CD4-positive, alpha-beta T cell (primary cell): ENCODE measurements around the gene SYNPO. TPM values are rescaled to one million over a fixed set of nuclear protein-coding genes. Genes with fewer than 3 reads are reported as not detected.

Experiments used
- ATAC-seq: fragments of 200-7000 bp; cut with Tn5 transposase; one replicate; pipeline ENCODE4 v1.10.0; 2022; ENCODE audit warnings: mild to moderate bottlenecking; ENCODE audit not compliant: poor library complexity
- CTCF ChIA-PET: fragments of 350-600 bp; sonication (Branson Sonifier 250); formaldehyde crosslinking; loops from one replicate; lab custom pipeline; 2021; ENCODE audit warnings: antibody characterized with exemption, inconsistent platforms; lab: Charles Lee
- POLR2A ChIA-PET: fragments of 350-600 bp; sonication (Branson Sonifier 250); formaldehyde crosslinking; loops from one replicate; lab custom pipeline; 2021; ENCODE audit warnings: antibody characterized with exemption, inconsistent platforms; lab: Charles Lee
- DNase-seq, 14 experiments: peaks; one replicate each; pipeline ENCODE4 v3.0.0-alpha.2; 2013 to 2020; ENCODE audit warnings: mixed read lengths in 2 of 14
- H3K27ac ChIP-seq, 2 donors: one replicate each; pipeline versions ENCODE4 v1.5.1 to v1.7.0; 2013; ENCODE audit warnings: low read length in 2 of 2, low read depth in 1 of 2, mild to moderate bottlenecking in 1 of 2
- H3K27me3 ChIP-seq, 2 experiments: 1 replicate in 1 of 2; 2 replicates in 1 of 2; pipeline versions ENCODE4 v1.6.1 to v1.7.0; 2013; ENCODE audit warnings: low read length in 2 of 2, control low read depth in 1 of 2, mild to moderate bottlenecking in 1 of 2, moderate library complexity in 1 of 2; ENCODE audit not compliant: insufficient read depth in 2 of 2, control insufficient read depth in 1 of 2
- H3K36me3 ChIP-seq: one replicate; pipeline ENCODE4 v1.6.1; 2013; ENCODE audit warnings: low read length, control low read depth; ENCODE audit not compliant: insufficient read depth
- H3K4me1 ChIP-seq: one replicate; pipeline ENCODE4 v1.6.1; 2013; ENCODE audit warnings: low read length, control low read depth; ENCODE audit not compliant: insufficient read depth
- H3K4me3 ChIP-seq: one replicate; pipeline ENCODE4 v1.5.1; 2013; ENCODE audit warnings: mild to moderate bottlenecking, low read length, moderate library complexity
- H3K9me3 ChIP-seq, 2 experiments: 1 replicate in 1 of 2; 2 replicates in 1 of 2; pipeline versions ENCODE4 v1.6.1 to v1.7.0; 2013; ENCODE audit warnings: low read length in 2 of 2, mild to moderate bottlenecking in 2 of 2, control low read depth in 1 of 2, moderate library complexity in 1 of 2; ENCODE audit not compliant: control insufficient read depth in 1 of 2, insufficient read depth in 1 of 2
- H3K27ac Mint-ChIP-seq: one replicate; pipeline ENCODE4 v1.8.0; 2020; ENCODE audit warnings: mixed read lengths
- H3K27me3 Mint-ChIP-seq: one replicate; pipeline ENCODE4 v1.8.0; 2021; ENCODE audit warnings: mixed read lengths
- H3K36me3 Mint-ChIP-seq: one replicate; pipeline ENCODE4 v1.8.0; 2021; ENCODE audit warnings: low read depth, mixed read lengths
- H3K4me1 Mint-ChIP-seq: one replicate; pipeline ENCODE4 v1.8.0; 2021; ENCODE audit warnings: low read depth, mixed read lengths
- H3K4me3 Mint-ChIP-seq: one replicate; pipeline ENCODE4 v1.8.0; 2020; ENCODE audit warnings: mild to moderate bottlenecking, mixed read lengths
- H3K9me3 Mint-ChIP-seq: one replicate; pipeline ENCODE4 v1.8.0; 2020; ENCODE audit warnings: mixed read lengths
- CTCF ChIP-seq: fragments of 200-600 bp; IDR thresholded peaks from one replicate; pipeline ENCODE4 v1.8.0; 2022; ENCODE audit warnings: antibody characterized with exemption, mild to moderate bottlenecking
- intact Hi-C, 2 experiments: fragments of 100-400 bp; cut with DNase I in 1 of 2; cut with micrococcal nuclease in 1 of 2; formaldehyde crosslinking; loops; one replicate each; pipeline versions ENCODE4 v1.15.1 to v1.9.0; 2023 to 2025; cut with DNase I, micrococcal nuclease
- total RNA-seq, 174 experiments: library from RNA in 2 of 174; stranded (reverse) in 2 of 174; gene quantifications; one replicate each; pipeline ENCODE4 v1.2.3 and lab custom pipeline; 2021 to 2026

SYNPO gene
- total RNA-seq, 2 experiments from 2014 or later: 0.06 to 0.14 TPM

GRCh38 chr5:150644514-150644913 lies 4.1 kb downstream of the SYNPO start:
- Histone ChIP-seq H3K27ac (no peak overlapping the region), H3K36me3 (no peaks in the 10 kb centered on the region), H3K4me1 (no peaks in the 10 kb centered on the region), H3K4me3 (no peak overlapping the region), H3K9me3 (no peaks in the 10 kb centered on the region), H3K27me3 (peaks cover 0 to under 1% of the 10 kb centered on the region in 2 experiments)
- Mint-ChIP-seq H3K4me3 (no peak overlapping the region), H3K27me3 (no peaks in the 10 kb centered on the region), H3K4me1 (no peaks in the 10 kb centered on the region), H3K36me3 (no peaks in the 10 kb centered on the region), H3K27ac (no peak overlapping the region), H3K9me3 (no peaks in the 10 kb centered on the region)
- ATAC-seq (no peak), DNase-seq (no peak)
- intact Hi-C loops: no loop called here
- ChIA-PET POLR2A (no interaction called here), CTCF (no interaction called here)
- no peak for TF ChIP-seq CTCF

- POLR2A ChIA-PET: no interaction called here
- Mint-ChIP-seq H3K36me3 (no peaks in the 10 kb centered on the region), H3K27me3 (no peaks in the 10 kb centered on the region), H3K4me1 (no peaks in the 10 kb centered on the region), H3K9me3 (no peaks in the 10 kb centered on the region), H3K27ac (no peak overlapping the region), H3K4me3 (no peak overlapping the region)
- Histone ChIP-seq H3K9me3 (no peaks in the 10 kb centered on the region), H3K27ac (no peak overlapping the region), H3K4me1 (no peaks in the 10 kb centered on the region), H3K4me3 (no peak overlapping the region), H3K36me3 (no peaks in the 10 kb centered on the region), H3K27me3 (no peaks in the 10 kb centered on the region)
- ATAC-seq (no peak), DNase-seq (no peak)
- intact Hi-C loops: no loop called here
- CTCF ChIA-PET: interaction anchor here (1.0 kb wide), 1 partner anchor 116 kb away, joined by 3 read pairs; no protein-coding TSS in a partner anchor
- no peak for TF ChIP-seq CTCF
These were observed 4.7 kb downstream of the SYNPO start for GRCh38 chr5:150645070-150645700.

- Mint-ChIP-seq H3K27ac (no peak overlapping the region), H3K27me3 (no peaks in the 10 kb centered on the region), H3K4me1 (no peaks in the 10 kb centered on the region), H3K9me3 (no peaks in the 10 kb centered on the region), H3K36me3 (no peaks in the 10 kb centered on the region), H3K4me3 (no peak overlapping the region)
- Histone ChIP-seq H3K9me3 (no peaks in the 10 kb centered on the region), H3K36me3 (no peaks in the 10 kb centered on the region), H3K27ac (no peak overlapping the region), H3K4me1 (no peaks in the 10 kb centered on the region), H3K4me3 (no peak overlapping the region), H3K27me3 (no peaks in the 10 kb centered on the region)
- DNase-seq (no peak), ATAC-seq (no peak)
- POLR2A ChIA-PET: no interaction called here
- intact Hi-C loops: no loop called here
- CTCF ChIA-PET: no interaction called here
- TF ChIP-seq CTCF: no peak
These were observed 7.1 kb downstream of the SYNPO start for GRCh38 chr5:150647275-150648251.
